Retinal pigment epithelial cell (primary cell): ENCODE measurements around the gene ATMIN.

Source experiments
- DNase-seq: peaks from one replicate; pipeline ENCODE4 v3.0.0-alpha.2; 2010; ENCODE audit warnings: low read depth
- H3K4me3 ChIP-seq: 2 replicates; pipeline ENCODE4 v1.5.1; 2011; ENCODE audit warnings: mild to moderate bottlenecking, low read length, control low read depth, moderate library complexity
- CTCF ChIP-seq: conservative IDR thresholded peaks from 2 replicates; pipeline ENCODE4 v1.5.1; 2011; ENCODE audit warnings: low read depth, low read length, control low read depth, inconsistent platforms

Gene ATMIN

GRCh38 chr16:81014672-81015071 lies 21.0 kb upstream of the ATMIN start:
- no peak for TF ChIP-seq CTCF
- H3K4me3 ChIP-seq = no peak overlapping the region
- no peak for DNase-seq

GRCh38 chr16:81018496-81018895 lies 17.1 kb upstream of the ATMIN start:
- no peak for TF ChIP-seq CTCF
- DNase-seq = no peak
- no peak overlapping the region for H3K4me3 ChIP-seq

DNA sequence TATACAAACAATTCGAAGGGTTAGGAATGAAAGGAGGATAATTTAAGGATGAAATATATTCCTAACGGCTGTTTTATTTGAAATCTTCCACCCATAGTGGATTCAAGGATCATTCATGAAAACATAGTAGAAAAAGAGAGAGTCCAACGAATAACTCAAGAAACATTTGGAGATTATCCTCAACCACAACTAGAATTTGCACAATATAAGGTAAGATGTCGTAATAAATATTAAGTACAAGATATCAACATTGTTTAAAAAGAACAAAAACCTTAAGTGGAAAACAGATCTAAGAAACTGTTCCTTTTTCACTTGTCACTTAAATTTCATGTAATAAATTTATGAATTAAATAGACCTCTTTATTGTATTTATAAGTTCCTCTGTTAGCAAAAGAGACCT lies 9.2 kb upstream of the ATMIN start:
- H3K4me3 ChIP-seq = no peak overlapping the region
- no peak for TF ChIP-seq CTCF
- DNase-seq = no peak

- H3K4me3 ChIP-seq = no peak overlapping the region
- DNase-seq = no peak
- no peak for TF ChIP-seq CTCF
Measured at GRCh38 chr16:81029930-81030604, 5.6 kb upstream of the ATMIN start.

DNA sequence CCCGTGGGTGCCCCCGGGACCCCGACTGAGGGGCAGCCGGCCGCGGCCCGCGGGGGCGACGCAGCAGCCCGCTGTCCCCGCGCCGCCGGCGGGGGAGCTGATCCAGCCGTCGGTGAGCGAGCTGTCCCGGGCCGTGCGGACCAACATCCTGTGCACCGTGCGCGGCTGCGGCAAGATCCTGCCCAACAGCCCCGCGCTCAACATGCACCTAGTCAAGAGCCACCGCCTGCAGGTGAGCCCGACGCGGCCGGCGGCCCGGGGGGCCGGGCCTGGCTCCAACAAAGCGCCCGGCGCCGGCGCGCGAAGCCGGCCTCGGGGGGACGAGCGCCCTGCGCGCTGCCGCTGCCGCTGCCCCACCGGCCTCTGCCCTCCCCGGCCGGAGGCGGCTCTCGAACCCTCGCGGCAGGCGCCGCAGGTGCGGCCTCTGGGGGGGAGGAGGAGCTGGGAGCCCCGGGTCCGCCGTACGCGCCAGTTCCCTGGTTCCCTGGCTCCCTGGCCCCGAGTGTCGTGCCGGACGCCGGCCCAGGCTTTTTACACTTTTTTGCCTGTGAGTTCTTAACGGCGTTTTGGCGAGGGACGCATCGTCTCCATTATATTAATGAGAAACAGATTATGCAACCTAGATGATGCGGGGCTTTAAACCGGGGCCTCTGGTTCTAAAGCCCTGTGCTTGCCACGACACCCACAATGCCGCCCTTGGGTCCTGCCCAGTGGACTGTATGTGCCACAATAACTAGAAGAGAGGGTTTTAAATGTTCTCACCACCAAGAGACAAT lies 521 bp downstream of the ATMIN start:
- H3K4me3 ChIP-seq = peak overlapping the region; percentile 74
- no peak for DNase-seq
- no peak for TF ChIP-seq CTCF

DNA sequence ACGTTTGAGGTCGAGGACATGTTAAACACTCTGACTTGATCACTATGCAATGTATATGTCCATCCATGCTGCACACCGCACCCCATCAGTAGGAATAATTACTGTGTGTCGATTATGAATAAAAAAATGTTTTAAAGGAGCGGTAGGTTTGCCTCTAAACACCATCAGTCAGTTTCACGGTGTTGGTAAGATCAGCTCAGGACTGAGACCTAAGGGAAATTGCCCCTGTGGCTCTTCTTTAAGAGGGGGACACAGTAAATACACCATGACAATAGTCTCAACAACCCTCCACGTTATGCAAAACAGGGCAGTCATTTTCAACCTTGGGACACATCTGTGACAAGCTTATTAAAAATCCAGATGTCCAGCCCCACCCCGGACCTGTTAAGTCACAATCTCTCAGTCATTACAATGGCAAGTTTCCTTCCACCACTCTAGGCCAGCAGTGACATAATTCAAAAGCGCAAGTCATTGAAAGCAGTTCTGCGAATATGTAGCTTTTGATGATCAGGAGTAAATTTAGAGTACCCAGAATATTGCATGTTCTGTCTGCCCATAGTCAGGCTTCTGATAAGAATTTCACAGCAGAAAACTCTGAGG lies 1.2 kb downstream of the ATMIN start:
- no peak for TF ChIP-seq CTCF
- peak overlapping the region; percentile 74 for H3K4me3 ChIP-seq
- DNase-seq = no peak
